Liver (tissue), 9 donors: Measurements from ENCODE around the gene P2RY6. TPM values are rescaled to one million over a fixed set of nuclear protein-coding genes. Genes with fewer than 3 reads are reported as not detected.
A peak's percentile ranks its signal among the peaks of the same experiment; 100 is the strongest.

Experiments
- DNase-seq: peaks from one replicate; pipeline ENCODE4 v3.0.0-alpha.2; 2017; ENCODE audit warnings: low spot score
- H3K27ac ChIP-seq, 2 donors: one replicate each; pipeline ENCODE4 v1.7.0; 2013; ENCODE audit warnings: inconsistent platforms in 2 of 2, low read length in 2 of 2, control low read depth in 1 of 2, low read depth in 1 of 2, mild to moderate bottlenecking in 1 of 2
- H3K27me3 ChIP-seq, 4 donors: one replicate each; pipeline versions ENCODE4 v1.6.1 to v1.7.0; 2013; ENCODE audit warnings: low read length in 3 of 4, inconsistent platforms in 1 of 4, mild to moderate bottlenecking in 1 of 4, moderate library complexity in 1 of 4; ENCODE audit not compliant: control insufficient read depth in 4 of 4, insufficient read depth in 4 of 4
- H3K36me3 ChIP-seq, 4 donors: one replicate each; pipeline versions ENCODE4 v1.6.1 to v1.7.0; 2013; ENCODE audit warnings: low read length in 3 of 4, mild to moderate bottlenecking in 3 of 4, low read depth in 1 of 4, moderate library complexity in 1 of 4; ENCODE audit not compliant: control insufficient read depth in 4 of 4, insufficient read depth in 3 of 4
- H3K4me1 ChIP-seq, 4 donors: one replicate each; pipeline versions ENCODE4 v1.6.1 to v1.7.0; 2013; ENCODE audit warnings: low read length in 3 of 4, mild to moderate bottlenecking in 3 of 4, moderate library complexity in 1 of 4; ENCODE audit not compliant: control insufficient read depth in 4 of 4, insufficient read depth in 4 of 4
- H3K4me3 ChIP-seq, 3 donors: one replicate each; pipeline versions ENCODE4 v1.6.1 to v1.7.0; 2013; ENCODE audit warnings: low read length in 3 of 3, control low read depth in 1 of 3, low read depth in 1 of 3, mild to moderate bottlenecking in 1 of 3
- H3K9ac ChIP-seq, 2 donors: one replicate each; pipeline ENCODE4 v1.7.0; 2013; ENCODE audit warnings: low read length in 2 of 2, mild to moderate bottlenecking in 2 of 2, moderate library complexity in 2 of 2, control low read depth in 1 of 2, low read depth in 1 of 2
- H3K9me3 ChIP-seq, 4 donors: one replicate each; pipeline versions ENCODE4 v1.6.1 to v1.7.0; 2013; ENCODE audit warnings: low read length in 3 of 4; ENCODE audit not compliant: control insufficient read depth in 4 of 4
- CTCF ChIP-seq: fragments of 150-350 bp; IDR thresholded peaks from 2 replicates; pipeline ENCODE4 v1.5.1; 2017; ENCODE audit warnings: improper control_type of control experiment, low read depth, low read length; ENCODE audit not compliant: missing input control
- EGR1 ChIP-seq, 2 donors: IDR thresholded peaks; 2 replicates each; pipeline ENCODE4 v1.6.1; 2016 to 2018; ENCODE audit warnings: antibody characterized with exemption in 2 of 2, low read depth in 2 of 2
- FOXA1 ChIP-seq: IDR thresholded peaks from 2 replicates; pipeline ENCODE4 v1.6.1; 2016; ENCODE audit warnings: antibody characterized with exemption
- FOXA2 ChIP-seq: IDR thresholded peaks from 2 replicates; pipeline ENCODE4 v1.6.1; 2016; ENCODE audit warnings: antibody characterized with exemption
- GABPA ChIP-seq, 2 donors: IDR thresholded peaks in 1 of 2; conservative IDR thresholded peaks in 1 of 2; 2 replicates each; pipeline ENCODE4 v1.6.1; 2016; ENCODE audit warnings: antibody characterized with exemption in 2 of 2, mild to moderate bottlenecking in 1 of 2, moderate library complexity in 1 of 2
- HNF4A ChIP-seq, 2 donors: conservative IDR thresholded peaks; 2 replicates each; pipeline ENCODE4 v1.6.1; 2016; ENCODE audit warnings: antibody characterized with exemption in 2 of 2, mild to moderate bottlenecking in 2 of 2
- HNF4G ChIP-seq: IDR thresholded peaks from 2 replicates; pipeline ENCODE4 v1.6.1; 2016; ENCODE audit warnings: antibody characterized with exemption
- JUND ChIP-seq, 2 donors: IDR thresholded peaks; 2 replicates each; pipeline ENCODE4 v1.6.1; 2016; ENCODE audit warnings: antibody characterized with exemption in 2 of 2
- MAX ChIP-seq: IDR thresholded peaks from 2 replicates; pipeline ENCODE4 v1.6.1; 2016; ENCODE audit warnings: antibody characterized with exemption
- NR2F2 ChIP-seq: IDR thresholded peaks from 2 replicates; pipeline ENCODE4 v1.6.1; 2016; ENCODE audit warnings: antibody characterized with exemption
- RAD21 ChIP-seq, 2 donors: IDR thresholded peaks; 2 replicates each; pipeline ENCODE4 v1.6.1; 2016; ENCODE audit warnings: antibody characterized with exemption in 2 of 2, mild to moderate bottlenecking in 2 of 2
- REST ChIP-seq: IDR thresholded peaks from 2 replicates; pipeline ENCODE4 v1.6.1; 2016; ENCODE audit warnings: antibody characterized with exemption, mild to moderate bottlenecking
- RXRA ChIP-seq, 2 donors: IDR thresholded peaks; 2 replicates each; pipeline ENCODE4 v1.6.1; 2017 to 2018; ENCODE audit warnings: antibody characterized with exemption in 2 of 2, mild to moderate bottlenecking in 1 of 2
- SP1 ChIP-seq: IDR thresholded peaks from 2 replicates; pipeline ENCODE4 v1.6.1; 2018; ENCODE audit warnings: antibody characterized with exemption, mild to moderate bottlenecking
- TAF1 ChIP-seq: conservative IDR thresholded peaks from 2 replicates; pipeline ENCODE4 v1.6.1; 2016; ENCODE audit warnings: antibody characterized with exemption, mild to moderate bottlenecking
- ZBTB33 ChIP-seq: IDR thresholded peaks from 2 replicates; pipeline ENCODE4 v1.6.1; 2016; ENCODE audit warnings: antibody characterized with exemption
- WGBS: extraction: QIAGEN DNeasy Blood & Tissue Kit; methylation state at CpG from one replicate; pipeline ENCODE4 v1.1.7; 2013; 5-methylcytosine and 5-hydroxymethylcytosine counted together
- polyA plus RNA-seq, 2 donors: library from polyadenylated mRNA; stranded (reverse) in 1 of 2; unstranded in 1 of 2; fragments of 200-250 nt in 1 of 2; fragments of >200 nt in 1 of 2; fragmentation: Nextera tagmentation in 1 of 2; extraction: Ambion mirVana in 1 of 2; gene quantifications; one replicate each; pipeline versions ENCODE4 v1.2.1 to v1.2.3, GENCODE V29; 2013 to 2015
- total RNA-seq, 2 donors: library from RNA; depleted of rRNA; stranded (reverse); fragments of >200 nt; gene quantifications; one replicate each; pipeline ENCODE4 v1.2.3, GENCODE V29; 2014
- donor health status: healthy.
- donor health status: healthy.
- donor health status: healthy.
- donor health status: healthy.
- donor health status: healthy.

P2RY6 gene
- total and polyA plus RNA-seq, 4 donors, result 0.21 to 1.3 (median 0.78) TPM

- TF ChIP-seq SP1, result no peak
- no peak for TF ChIP-seq NR2F2
Measured at GRCh38 chr11:73320763-73321603, 48.8 kb downstream of the P2RY6 start (continued).

- Histone ChIP-seq H3K9ac (no peak overlapping the region), H3K27ac (peak overlapping the region; percentile 39 to 67), H3K9me3 (no peaks in the 10 kb centered on the region), H3K36me3 (no peaks in the 10 kb centered on the region), H3K27me3 (no peaks in the 10 kb centered on the region), H3K4me1 (peaks cover 0 to 9% (median 1%) of the 10 kb centered on the region in 4 donors), H3K4me3 (no peak overlapping the region)
- 59% methylated on average over 10 of the region's 10 CpGs for WGBS
- DNase-seq, result no peak
- TF ChIP-seq RXRA (IDR thresholded peaks at IDR 0.05) (peak; percentile 4 to 6), REST (no peak), NR2F2 (peak; percentile 98)
Measured at GRCh38 chr11:73321604-73322381, 49.7 kb downstream of the P2RY6 start.

GRCh38 chr11:73322382-73323306 is 50.5 kb downstream of the P2RY6 start:
- Histone ChIP-seq H3K9me3 (no peaks in the 10 kb centered on the region), H3K4me1 (peaks cover 0 to 9% (median 1%) of the 10 kb centered on the region in 4 donors), H3K9ac (no peak overlapping the region), H3K36me3 (no peaks in the 10 kb centered on the region), H3K4me3 (no peak overlapping the region), H3K27ac (peak overlapping the region; percentile 39 to 73), H3K27me3 (no peaks in the 10 kb centered on the region)
- WGBS, result 84% methylated on average over 7 of the region's 7 CpGs
- no peak for DNase-seq
- no peak for TF ChIP-seq FOXA2
- no peak for TF ChIP-seq HNF4A (conservative IDR thresholded peaks at IDR 0.05)
- no peak for TF ChIP-seq RAD21 (IDR thresholded peaks at IDR 0.05)
- no peak for TF ChIP-seq JUND (IDR thresholded peaks at IDR 0.05)
- no peak for TF ChIP-seq RXRA (IDR thresholded peaks at IDR 0.05)
- no peak for TF ChIP-seq GABPA (IDR thresholded peaks at IDR 0.05 in 1 of 2, conservative IDR thresholded peaks at IDR 0.05 in 1 of 2)
- TF ChIP-seq HNF4G, result no peak
- no peak for TF ChIP-seq TAF1
- no peak for TF ChIP-seq EGR1 (IDR thresholded peaks at IDR 0.05; ENCODE audit: low read depth in 2 of 2)
- no peak for TF ChIP-seq SP1
- TF ChIP-seq ZBTB33, result no peak
- no peak for TF ChIP-seq MAX
- no peak for TF ChIP-seq FOXA1
- TF ChIP-seq CTCF, result no peak
